Activated T-cell treated with anti-CD3 and anti-CD28 coated beads, Interleukin-2, amount 50 U/mL, for 72 hours (primary cell): ENCODE measurements around the gene ATXN10. TPM values are rescaled to one million over a fixed set of nuclear protein-coding genes. Genes with fewer than 3 reads are reported as not detected.
"Not testable (repeated sequence)": the region's sequence is repeated elsewhere in the genome, so short reads cannot be mapped to it uniquely, and the experiment has no call there.

Experiments
- ATAC-seq, 2 donors: fragments of 150-1000 bp; cut with Tn5 transposase; replicated peaks in 1 of 2; 2 replicates each; pipeline ENCODE4 v1.10.0; 2021; ENCODE audit warnings: moderate library complexity in 2 of 2, mild to moderate bottlenecking in 1 of 2
- DNase-seq, 2 donors: peaks; one replicate each; pipeline ENCODE4 v3.0.0; 2021 to 2022; ENCODE audit warnings: mixed read lengths in 1 of 2
- H3K27ac Mint-ChIP-seq: one replicate; pipeline ENCODE4 v1.8.0; 2022; ENCODE audit warnings: mild to moderate bottlenecking, moderate library complexity, mixed read lengths
- H3K27me3 Mint-ChIP-seq: one replicate; pipeline ENCODE4 v1.8.0; 2022; ENCODE audit warnings: low read depth, mixed read lengths
- H3K36me3 Mint-ChIP-seq, 2 donors: one replicate each; pipeline ENCODE4 v1.8.0; 2022; ENCODE audit warnings: mixed read lengths in 2 of 2, mild to moderate bottlenecking in 1 of 2; ENCODE audit not compliant: insufficient read depth in 2 of 2
- H3K4me1 Mint-ChIP-seq: one replicate; pipeline ENCODE4 v1.8.0; 2022; ENCODE audit warnings: low read depth, mixed read lengths
- H3K4me3 Mint-ChIP-seq, 2 donors: one replicate each; pipeline ENCODE4 v1.8.0; 2022; ENCODE audit warnings: mild to moderate bottlenecking in 2 of 2, mixed read lengths in 2 of 2, moderate library complexity in 2 of 2
- H3K9me3 Mint-ChIP-seq, 2 donors: one replicate each; pipeline ENCODE4 v1.8.0; 2022; ENCODE audit warnings: mixed read lengths in 2 of 2
- total RNA-seq, 2 donors: library from RNA; stranded (reverse); gene quantifications; one replicate each; pipeline ENCODE4 v1.2.3, GENCODE V29; 2022

ATXN10 gene
- total RNA-seq, 2 donors from 2014 or later, result 88.7 to 93.9 TPM

GRCh38 chr22:45648301-45649117, 23.1 kb upstream of the ATXN10 start:
- DNase-seq (no peak), ATAC-seq (no peak)

GRCh38 chr22:45649809-45650208, 21.8 kb upstream of the ATXN10 start:
- Mint-ChIP-seq H3K9me3 (no peaks in the 10 kb centered on the region), H3K27ac (no peak overlapping the region), H3K4me3 (no peak overlapping the region), H3K27me3 (peaks cover 19% of the 10 kb centered on the region), H3K36me3 (no peaks in the 10 kb centered on the region), H3K4me1 (peaks cover 11% of the 10 kb centered on the region)
- DNase-seq (no peak), ATAC-seq (no peak)

More at GRCh38 chr22:45648301-45649117, 23.1 kb upstream of the ATXN10 start:
- H3K9me3 Mint-ChIP-seq, result no peaks in the 10 kb centered on the region
- peaks cover 11% of the 10 kb centered on the region for H3K4me1 Mint-ChIP-seq
- no peaks in the 10 kb centered on the region for H3K36me3 Mint-ChIP-seq
- H3K4me3 Mint-ChIP-seq, result no peak overlapping the region
- no peak overlapping the region for H3K27ac Mint-ChIP-seq
- H3K27me3 Mint-ChIP-seq, result peaks cover 22% of the 10 kb centered on the region

- Mint-ChIP-seq H3K9me3 (no peaks in the 10 kb centered on the region), H3K27me3 (peaks cover 15% of the 10 kb centered on the region), H3K4me1 (peaks cover 5% of the 10 kb centered on the region), H3K4me3 (no peak overlapping the region), H3K27ac (no peak overlapping the region), H3K36me3 (no peaks in the 10 kb centered on the region)
- DNase-seq (no peak), ATAC-seq (no peak)
Observed at GRCh38 chr22:45650721-45651120, 20.9 kb upstream of the ATXN10 start.

GRCh38 chr22:45651931-45652528, 19.6 kb upstream of the ATXN10 start:
- no peak for DNase-seq
- no peak for ATAC-seq
- Mint-ChIP-seq H3K36me3 (no peaks in the 10 kb centered on the region), H3K4me1 (no peaks in the 10 kb centered on the region), H3K27ac (no peak overlapping the region), H3K4me3 (no peak overlapping the region), H3K9me3 (no peaks in the 10 kb centered on the region), H3K27me3 (peaks cover 7% of the 10 kb centered on the region)

GRCh38 chr22:45656577-45656976, 15.1 kb upstream of the ATXN10 start:
- H3K4me1 Mint-ChIP-seq, result no peaks in the 10 kb centered on the region
- H3K4me3 Mint-ChIP-seq, result no peak overlapping the region
- no peak for ATAC-seq
- H3K27ac Mint-ChIP-seq, result no peak overlapping the region
- H3K9me3 Mint-ChIP-seq, result no peaks in the 10 kb centered on the region
- no peak for DNase-seq
- H3K27me3 Mint-ChIP-seq, result peaks cover 6% of the 10 kb centered on the region
- H3K36me3 Mint-ChIP-seq, result no peaks in the 10 kb centered on the region

- no peaks in the 10 kb centered on the region for H3K36me3 Mint-ChIP-seq
- DNase-seq, result no peak
Observed at GRCh38 chr22:45657701-45658100, 13.9 kb upstream of the ATXN10 start.

GRCh38 chr22:45664136-45664646, 7.4 kb upstream of the ATXN10 start:
- Mint-ChIP-seq H3K9me3 (no peaks in the 10 kb centered on the region), H3K27ac (no peak overlapping the region), H3K27me3 (peaks cover 48% of the 10 kb centered on the region), H3K4me1 (no peaks in the 10 kb centered on the region), H3K36me3 (no peaks in the 10 kb centered on the region), H3K4me3 (no peak overlapping the region)
- ATAC-seq (no peak), DNase-seq (no peak)

More at GRCh38 chr22:45657701-45658100, 13.9 kb upstream of the ATXN10 start:
- Mint-ChIP-seq H3K4me3 (no peak overlapping the region), H3K9me3 (no peaks in the 10 kb centered on the region), H3K4me1 (no peaks in the 10 kb centered on the region), H3K27ac (no peak overlapping the region), H3K27me3 (peaks cover 16% of the 10 kb centered on the region)
- ATAC-seq, result no peak

GRCh38 chr22:45667486-45667885, 4.1 kb upstream of the ATXN10 start:
- ATAC-seq (no peak), DNase-seq (no peak)
- H3K27me3 Mint-ChIP-seq, result peaks cover 34% of the 10 kb centered on the region
- H3K27ac Mint-ChIP-seq, result no peak overlapping the region
- H3K4me1 Mint-ChIP-seq, result peaks cover 2% of the 10 kb centered on the region
- no peak overlapping the region for H3K4me3 Mint-ChIP-seq
- H3K9me3 Mint-ChIP-seq, result no peaks in the 10 kb centered on the region
- no peaks in the 10 kb centered on the region for H3K36me3 Mint-ChIP-seq

- Mint-ChIP-seq H3K27me3 (peaks cover 19% of the 10 kb centered on the region), H3K4me1 (peaks cover 30% of the 10 kb centered on the region)
- DNase-seq, H3K27ac Mint-ChIP-seq, ATAC-seq, H3K4me3 Mint-ChIP-seq, H3K36me3 Mint-ChIP-seq, H3K9me3 Mint-ChIP-seq: not testable (repeated sequence)
Observed at GRCh38 chr22:45670363-45670762, 1.3 kb upstream of the ATXN10 start.

GRCh38 chr22:45670981-45671782, 452 bp upstream of the ATXN10 start:
- Mint-ChIP-seq H3K4me1 (peaks cover 35% of the 10 kb centered on the region), H3K4me3 (peak overlapping the region; percentile 93), H3K27me3 (peaks cover 13% of the 10 kb centered on the region), H3K36me3 (peaks cover 0 to 3% of the 10 kb centered on the region in 2 donors), H3K27ac (peak overlapping the region; percentile 90), H3K9me3 (no peaks in the 10 kb centered on the region)
- ATAC-seq (no peak), DNase-seq (peak in 1 of 2 donors; percentile 5)

GRCh38 chr22:45672564-45673481, 1.2 kb downstream of the ATXN10 start:
- peak overlapping the region; percentile 88 to 93 for H3K4me3 Mint-ChIP-seq
- H3K27ac Mint-ChIP-seq, result peak overlapping the region; percentile 93
- peaks cover 43% of the 10 kb centered on the region for H3K4me1 Mint-ChIP-seq
- DNase-seq (no peak), ATAC-seq (peak; percentile 5 to 7)
- H3K36me3 Mint-ChIP-seq, result peaks cover 0 to 9% of the 10 kb centered on the region in 2 donors
- H3K9me3 Mint-ChIP-seq, result no peaks in the 10 kb centered on the region
- no peaks in the 10 kb centered on the region for H3K27me3 Mint-ChIP-seq

GRCh38 chr22:45673482-45674175, 2.0 kb downstream of the ATXN10 start:
- Mint-ChIP-seq H3K4me1 (peaks cover 43% of the 10 kb centered on the region), H3K27ac (peak overlapping the region; percentile 93), H3K36me3 (peaks cover 0 to 9% of the 10 kb centered on the region in 2 donors), H3K4me3 (peak overlapping the region; percentile 88 to 93), H3K27me3 (no peaks in the 10 kb centered on the region), H3K9me3 (no peaks in the 10 kb centered on the region)
- no peak for DNase-seq
- no peak for ATAC-seq
